HFFc6 (cell line): ENCODE results near the gene AUTS2. TPM values are rescaled to one million over a fixed set of nuclear protein-coding genes. Genes with fewer than 3 reads are reported as not detected.

Source experiments
- DNase-seq: peaks from one replicate; pipeline ENCODE4 v3.0.0-alpha.2; 2018
- H3K27ac Mint-ChIP-seq: 2 replicates; pipeline ENCODE4 v1.8.0; 2020; ENCODE audit warnings: mild to moderate bottlenecking, mixed read lengths
- H3K27me3 Mint-ChIP-seq: 2 replicates; pipeline ENCODE4 v1.8.0; 2021; ENCODE audit warnings: mild to moderate bottlenecking, moderate library complexity, mixed read lengths; ENCODE audit not compliant: insufficient read depth
- H3K36me3 Mint-ChIP-seq: 2 replicates; pipeline ENCODE4 v1.8.0; 2021; ENCODE audit warnings: low read depth, mixed read lengths
- H3K4me1 Mint-ChIP-seq: 2 replicates; pipeline ENCODE4 v1.8.0; 2020; ENCODE audit warnings: low read depth, mixed read lengths
- H3K4me3 Mint-ChIP-seq: 2 replicates; pipeline ENCODE4 v1.8.0; 2020; ENCODE audit warnings: mild to moderate bottlenecking, moderate library complexity, mixed read lengths
- H3K9me3 Mint-ChIP-seq: 2 replicates; pipeline ENCODE4 v1.8.0; 2020; ENCODE audit warnings: mild to moderate bottlenecking, mixed read lengths
- CTCF ChIP-seq: fragments of 200-600 bp; sonication (generic); IDR thresholded peaks from 2 replicates; pipeline ENCODE4 v1.5.0; 2021; ENCODE audit warnings: antibody characterized with exemption, mild to moderate bottlenecking
- total RNA-seq, 6 experiments: library from RNA; stranded (reverse); fragmentation: NEBNext Ultra II Directional; extraction: Animal tissue kit (Norgen Biotek cat#: 25700); gene quantifications; 2 replicates in 1 of 6; 3 replicates in 5 of 6; pipeline ENCODE4 v1.2.3, GENCODE V29; 2021

AUTS2 gene
- total RNA-seq, 6 experiments from 2014 or later: 0.02 to 0.19 (median 0.16) TPM; not detected in 2

GRCh38 chr7:69935107-69935506 lies 336.8 kb downstream of the AUTS2 start:
- no peak for TF ChIP-seq CTCF
- no peak for DNase-seq
- Mint-ChIP-seq H3K27ac (no peak overlapping the region), H3K4me1 (no peaks in the 10 kb centered on the region), H3K4me3 (no peak overlapping the region), H3K9me3 (peaks cover 7% of the 10 kb centered on the region), H3K27me3 (no peaks in the 10 kb centered on the region), H3K36me3 (no peaks in the 10 kb centered on the region)

GRCh38 chr7:69937097-69937496 lies 338.8 kb downstream of the AUTS2 start:
- H3K9me3 Mint-ChIP-seq: peaks cover 23% of the 10 kb centered on the region
- TF ChIP-seq CTCF: no peak
- no peak overlapping the region for H3K27ac Mint-ChIP-seq
- no peaks in the 10 kb centered on the region for H3K27me3 Mint-ChIP-seq
- no peaks in the 10 kb centered on the region for H3K36me3 Mint-ChIP-seq
- H3K4me1 Mint-ChIP-seq: no peaks in the 10 kb centered on the region
- no peak overlapping the region for H3K4me3 Mint-ChIP-seq
- no peak for DNase-seq

GRCh38 chr7:69939317-69939716 lies 341.0 kb downstream of the AUTS2 start:
- Mint-ChIP-seq H3K27ac (no peak overlapping the region), H3K9me3 (peaks cover 24% of the 10 kb centered on the region), H3K4me3 (no peak overlapping the region), H3K27me3 (no peaks in the 10 kb centered on the region), H3K4me1 (no peaks in the 10 kb centered on the region), H3K36me3 (no peaks in the 10 kb centered on the region)
- no peak for TF ChIP-seq CTCF
- DNase-seq: no peak

GRCh38 chr7:69941077-69941651 lies 342.9 kb downstream of the AUTS2 start:
- Mint-ChIP-seq H3K36me3 (no peaks in the 10 kb centered on the region), H3K4me3 (no peak overlapping the region), H3K9me3 (peaks cover 27% of the 10 kb centered on the region), H3K27me3 (no peaks in the 10 kb centered on the region; the same call in 1 of the 2 replicates), H3K27ac (no peak overlapping the region), H3K4me1 (no peaks in the 10 kb centered on the region)
- no peak for DNase-seq
- no peak for TF ChIP-seq CTCF

GRCh38 chr7:69942573-69942972 lies 344.3 kb downstream of the AUTS2 start:
- H3K27me3 Mint-ChIP-seq: no peaks in the 10 kb centered on the region; the same call in 1 of the 2 replicates
- H3K4me1 Mint-ChIP-seq: no peaks in the 10 kb centered on the region
- TF ChIP-seq CTCF: no peak
- no peaks in the 10 kb centered on the region for H3K36me3 Mint-ChIP-seq
- no peak for DNase-seq
- H3K27ac Mint-ChIP-seq: no peak overlapping the region
- H3K9me3 Mint-ChIP-seq: peaks cover 27% of the 10 kb centered on the region
- H3K4me3 Mint-ChIP-seq: no peak overlapping the region
